Fibroblast of upper back skin (primary cell): Measurements from ENCODE around the gene RAI14.
A peak's percentile ranks its signal among the peaks of the same experiment; 100 is the strongest.

ENCODE experiments used
- DNase-seq: peaks from one replicate; pipeline ENCODE4 v3.0.0-alpha.2; 2013

RAI14 gene

DNA sequence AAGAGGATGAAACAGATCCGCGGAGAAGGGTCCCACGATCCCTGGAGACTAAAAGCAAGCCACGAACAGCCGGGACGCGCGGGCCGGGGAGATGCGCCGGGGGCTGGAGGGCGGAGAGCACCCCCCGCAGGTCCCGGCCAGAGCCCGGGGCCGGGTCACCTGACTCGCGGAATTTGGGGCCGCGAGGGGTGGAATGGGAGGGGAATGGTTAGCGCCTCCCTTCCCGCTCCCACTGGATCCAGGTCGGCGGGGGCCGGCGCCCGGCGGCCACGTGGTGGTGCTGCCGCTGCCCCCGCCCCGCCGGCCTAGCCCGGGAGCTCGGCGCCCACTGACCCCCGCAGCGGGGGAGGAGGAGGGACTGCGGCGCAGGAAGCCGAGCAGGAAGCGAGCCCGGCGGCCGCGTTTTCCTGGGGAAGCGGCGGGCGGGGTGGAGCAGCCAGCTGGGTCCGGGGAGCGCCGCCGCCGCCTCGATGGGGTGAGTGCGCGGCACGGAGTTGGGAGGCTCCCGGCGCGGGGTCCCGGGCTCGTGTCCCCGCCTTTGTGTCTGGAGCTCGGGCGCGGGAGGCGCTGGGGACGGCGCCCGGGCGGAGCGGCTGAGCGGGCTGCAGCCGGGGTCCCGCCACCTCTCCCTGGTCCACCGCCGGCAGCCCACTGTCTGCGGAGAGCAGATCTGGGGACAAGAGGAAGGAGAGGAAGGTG lies at the start of gene RAI14:
Gene RAI14, plus strand, starts transcription at position 328 of the 699 bp plus-strand sequence. CDS start 30,592 bp downstream, outside the sequence.
- peak; percentile 89 for DNase-seq

DNA sequence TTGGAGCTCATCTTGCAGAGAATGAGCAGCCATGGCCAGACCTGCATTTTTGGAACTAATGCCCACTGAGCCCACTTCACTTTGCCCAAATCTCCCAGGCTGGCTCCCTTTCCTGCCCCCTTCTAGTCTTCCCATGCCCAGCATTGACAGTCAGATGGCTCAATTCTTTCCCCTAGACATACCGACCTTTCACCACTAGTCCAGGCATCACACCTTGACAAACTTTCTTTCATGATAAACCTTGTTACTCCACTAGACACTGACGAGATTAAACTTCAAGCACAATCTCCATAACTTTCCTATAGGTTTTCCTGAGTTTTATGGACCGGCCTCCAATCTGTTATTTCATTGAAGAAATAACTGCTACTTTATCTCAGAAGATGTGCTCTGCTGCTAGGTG lies 47.8 kb upstream of the RAI14 start:
- DNase-seq: no peak

DNA sequence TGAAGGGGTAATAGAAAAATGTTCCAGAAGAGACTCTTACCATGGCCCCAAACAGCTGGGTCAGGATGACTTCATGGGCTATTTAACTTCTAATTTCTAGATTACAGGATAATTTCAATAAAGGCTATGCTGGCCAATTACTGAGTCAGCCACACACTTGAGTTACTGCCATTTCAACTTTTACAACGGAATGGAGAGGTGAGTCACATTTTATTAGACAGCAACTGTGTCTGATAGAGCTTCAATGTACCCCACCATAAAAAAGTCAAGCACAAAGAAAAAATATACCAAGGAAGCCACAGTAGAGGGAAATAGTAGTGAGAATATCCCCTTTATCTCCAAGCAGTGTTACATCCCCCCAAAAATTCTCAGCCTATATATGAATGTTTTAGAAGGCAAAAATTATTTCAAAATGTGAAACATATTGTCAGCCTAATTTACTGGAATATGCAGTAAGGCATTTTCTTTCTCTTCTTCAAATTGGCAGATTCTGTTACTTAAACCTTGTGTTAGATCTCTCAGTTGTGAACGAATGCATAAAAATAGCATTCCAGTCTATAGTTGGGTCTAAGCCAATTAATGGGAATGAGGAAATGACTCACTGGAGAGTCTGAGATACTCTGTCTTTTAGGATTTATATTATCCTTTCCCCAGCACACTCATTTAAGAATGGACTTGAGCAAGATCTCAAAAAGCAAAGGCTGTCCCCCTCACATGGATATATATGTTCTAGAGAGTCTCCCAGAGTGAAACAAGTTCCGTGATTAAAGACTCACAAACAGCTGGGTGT lies 47.1 kb upstream of the RAI14 start:
- peak; percentile 97 for DNase-seq

DNA sequence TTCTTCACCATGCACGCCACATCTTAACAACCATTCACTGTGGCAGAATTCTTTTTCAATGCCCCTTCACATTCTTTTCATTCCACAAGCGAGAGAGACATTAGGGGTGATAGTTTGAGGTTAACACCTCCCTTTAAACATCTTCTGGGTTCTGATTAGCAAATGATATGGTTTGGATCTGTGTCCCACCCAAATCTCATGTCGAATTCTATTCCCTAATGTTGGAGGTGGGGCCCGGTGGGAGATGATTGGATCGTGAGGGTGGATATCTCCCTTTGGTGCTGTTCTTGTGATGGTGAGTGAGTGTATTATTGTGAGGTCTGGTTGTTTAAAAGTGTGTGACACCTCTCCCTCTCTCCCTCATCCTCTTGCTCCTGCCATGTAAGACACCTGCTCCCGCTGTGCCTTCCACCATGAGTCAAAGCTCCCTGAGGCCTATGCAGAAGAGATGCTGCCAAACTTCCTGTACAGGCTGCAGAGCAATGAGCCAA lies 46.1 kb upstream of the RAI14 start:
- peak; percentile 69 for DNase-seq

DNA sequence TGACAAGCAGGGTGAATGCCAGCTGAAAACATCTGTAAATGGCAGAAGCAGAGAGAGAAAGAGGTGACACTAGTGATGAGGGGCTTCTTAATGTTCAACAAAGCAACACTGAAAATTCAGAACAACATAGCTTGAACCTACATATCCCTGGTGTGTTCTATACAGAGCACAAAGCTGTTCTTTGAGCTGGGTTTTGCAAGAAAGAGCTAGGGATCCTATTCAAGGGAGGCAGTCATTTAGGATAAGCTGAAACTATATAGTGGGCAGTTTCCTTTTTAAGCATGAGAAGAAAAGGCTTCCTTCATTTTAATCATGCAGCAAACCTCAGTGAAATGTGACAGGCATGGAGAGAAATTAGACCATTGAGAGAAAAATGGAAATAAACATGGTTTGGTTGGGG lies 45.6 kb upstream of the RAI14 start:
- DNase-seq: no peak

DNA sequence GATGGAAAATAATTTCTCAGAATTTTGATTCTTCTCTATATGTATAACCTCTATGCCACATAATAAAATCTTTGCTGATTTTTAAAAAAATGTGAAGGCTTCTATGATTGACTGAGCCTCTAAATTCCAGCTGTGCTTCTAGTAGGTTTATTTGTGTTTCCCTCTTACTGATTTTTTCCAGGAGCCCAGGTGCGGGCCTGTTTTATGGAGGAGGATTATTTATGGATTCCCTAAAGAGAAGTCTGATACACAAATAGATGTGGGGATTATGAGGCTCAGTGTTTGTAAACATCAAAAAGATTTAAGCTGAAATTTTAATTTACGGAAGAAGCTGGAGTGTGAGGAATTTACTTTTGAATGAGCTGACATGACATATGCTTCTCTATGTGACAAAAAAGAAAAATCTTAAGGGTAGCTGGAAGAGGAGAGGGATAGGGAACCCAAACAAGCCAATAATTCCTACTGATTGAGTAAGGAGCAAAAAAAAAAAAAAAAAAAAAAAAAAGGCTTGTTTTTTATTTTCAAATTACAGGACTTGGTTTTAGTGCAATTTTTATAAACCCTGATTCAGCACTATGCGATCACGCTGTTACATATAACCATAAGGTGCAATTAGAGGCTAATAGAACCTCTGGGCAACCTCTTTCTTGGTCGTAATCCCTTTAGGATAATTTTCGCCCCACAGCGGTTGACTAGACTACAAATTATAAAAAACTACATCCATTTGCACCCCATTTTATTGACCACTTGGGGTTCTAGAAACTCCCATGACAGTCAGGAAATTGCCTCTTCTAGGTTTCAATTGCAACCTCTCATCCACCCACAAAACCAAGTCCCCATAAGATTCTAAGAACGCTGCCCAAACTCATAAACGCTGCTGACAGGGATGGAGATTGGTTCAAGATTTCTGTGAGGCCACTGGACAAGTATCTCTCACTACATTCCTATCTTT lies 44.4 kb upstream of the RAI14 start:
- no peak for DNase-seq

DNA sequence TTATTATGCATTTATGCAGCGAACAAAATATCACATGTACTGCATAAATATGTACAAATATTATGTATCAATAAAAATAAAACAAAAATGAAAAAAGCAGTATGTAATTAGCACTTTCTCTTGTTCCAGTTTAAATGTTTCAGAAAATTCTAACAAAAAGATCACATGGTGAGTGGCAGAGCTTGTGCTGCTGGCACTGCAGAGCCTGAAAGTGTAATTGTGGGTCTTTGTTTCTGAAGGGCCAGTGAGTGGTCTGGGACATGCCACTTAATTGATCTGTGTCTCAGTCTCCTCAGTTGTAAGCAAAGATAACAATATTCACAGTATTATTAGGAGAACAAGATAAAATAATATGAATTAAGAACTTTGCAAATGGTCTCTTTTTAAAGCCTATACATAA lies 39.5 kb upstream of the RAI14 start:
- no peak for DNase-seq

DNA sequence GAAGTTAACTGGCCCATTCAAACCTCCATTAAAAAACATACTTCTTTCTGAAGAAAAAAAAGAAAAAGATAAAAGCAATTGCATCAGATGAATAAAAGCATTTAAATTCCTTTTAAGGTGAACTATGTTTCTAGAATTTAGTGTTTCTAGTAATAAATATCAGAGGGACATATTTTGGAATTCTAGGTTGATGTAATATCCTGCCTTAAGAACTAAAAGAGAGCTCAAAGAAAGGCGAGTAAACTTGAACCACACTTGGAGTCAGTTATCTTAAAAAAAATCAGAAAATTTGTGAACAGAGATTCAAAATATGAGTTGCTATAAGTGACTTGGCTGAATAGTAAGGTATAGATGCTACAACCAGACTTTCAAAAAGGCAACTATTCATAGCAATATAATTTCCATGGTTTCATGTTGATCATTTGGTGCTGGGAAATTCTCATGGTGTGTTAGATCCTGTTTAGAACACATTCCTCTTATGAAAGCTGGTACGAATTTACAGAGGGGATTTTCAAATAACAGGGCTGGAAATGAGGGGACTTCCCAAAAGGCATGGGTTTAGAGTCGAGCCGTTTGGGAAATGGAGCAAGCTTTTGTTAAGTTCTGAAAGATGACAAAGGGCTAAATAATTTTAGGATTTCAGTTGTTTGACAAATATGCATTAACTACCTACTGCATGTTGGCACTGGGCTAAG lies 37.6 kb upstream of the RAI14 start:
- peak; percentile 55 for DNase-seq

DNA sequence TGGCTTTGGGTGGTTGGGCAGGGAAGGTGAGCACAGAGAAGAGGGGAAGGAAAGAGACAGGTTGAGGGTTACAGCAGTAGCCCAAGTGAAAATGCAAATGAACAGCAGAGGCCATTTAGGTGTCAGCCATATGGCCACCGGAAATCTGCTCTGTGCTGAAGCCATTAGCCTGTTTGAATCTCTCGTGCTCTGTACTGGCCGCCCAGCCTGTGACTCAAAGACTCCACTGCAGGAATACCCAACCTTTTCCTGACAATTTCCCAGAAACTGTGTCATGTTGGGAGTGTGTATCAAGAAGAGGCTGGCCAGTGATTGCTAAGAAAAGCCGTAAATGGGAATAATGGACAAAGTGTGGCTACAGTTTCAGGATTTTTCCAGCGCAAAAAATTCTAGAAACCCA lies 35.9 kb upstream of the RAI14 start:
- peak; percentile 43 for DNase-seq

DNA sequence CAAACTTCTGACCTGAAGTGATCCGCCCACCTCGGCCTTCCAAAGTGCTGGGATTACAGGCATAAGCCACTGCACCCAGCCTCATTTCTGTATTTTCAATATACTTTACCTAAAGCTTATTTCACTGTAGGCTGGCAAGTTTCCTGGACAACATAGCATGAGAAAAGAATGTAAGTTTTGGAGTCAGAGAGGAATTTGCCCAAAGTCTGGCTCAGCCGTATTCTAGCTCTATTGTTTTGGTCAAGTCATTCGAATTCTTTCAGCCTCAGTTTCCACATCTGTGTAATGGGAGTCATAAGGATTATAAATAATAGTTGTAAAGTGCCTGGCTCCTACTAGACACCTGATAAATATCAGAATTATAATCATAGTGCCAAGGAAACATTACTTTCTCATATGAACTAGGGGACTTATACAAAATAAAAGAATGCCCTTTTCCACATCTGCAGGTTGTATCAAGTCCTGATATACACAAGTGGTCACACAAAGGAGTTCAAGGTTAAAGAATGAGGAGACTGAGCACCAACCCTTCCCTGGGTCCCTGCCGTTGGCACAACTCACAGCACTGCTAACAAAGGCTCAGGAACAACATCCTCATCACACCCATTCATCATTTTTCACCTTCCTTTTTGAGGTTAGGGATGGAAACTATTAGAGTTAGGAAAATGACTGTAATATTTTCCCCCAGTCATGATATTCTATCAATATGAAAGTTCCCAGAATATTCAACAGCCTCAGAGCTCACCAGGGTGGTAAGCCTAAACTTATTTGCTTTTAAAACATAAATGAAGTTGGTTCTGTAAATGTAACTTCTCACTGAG lies 34.6 kb upstream of the RAI14 start:
- DNase-seq: peak; percentile 82

DNA sequence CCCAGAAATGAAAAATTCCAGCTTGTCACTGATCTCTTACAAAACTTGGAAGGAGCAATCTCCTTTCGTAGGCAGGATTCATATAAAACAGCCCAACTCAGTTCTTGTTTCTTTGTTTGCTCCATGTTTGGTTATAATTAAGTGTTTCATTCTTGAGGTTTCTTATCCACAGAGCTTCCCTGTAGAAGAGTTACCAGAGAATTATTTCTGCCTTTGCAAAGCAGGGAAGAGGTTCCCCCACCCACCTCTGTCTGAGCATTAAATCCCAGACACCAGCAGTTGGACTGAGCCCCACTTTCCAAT lies 34.1 kb upstream of the RAI14 start:
- peak; percentile 79 for DNase-seq

DNA sequence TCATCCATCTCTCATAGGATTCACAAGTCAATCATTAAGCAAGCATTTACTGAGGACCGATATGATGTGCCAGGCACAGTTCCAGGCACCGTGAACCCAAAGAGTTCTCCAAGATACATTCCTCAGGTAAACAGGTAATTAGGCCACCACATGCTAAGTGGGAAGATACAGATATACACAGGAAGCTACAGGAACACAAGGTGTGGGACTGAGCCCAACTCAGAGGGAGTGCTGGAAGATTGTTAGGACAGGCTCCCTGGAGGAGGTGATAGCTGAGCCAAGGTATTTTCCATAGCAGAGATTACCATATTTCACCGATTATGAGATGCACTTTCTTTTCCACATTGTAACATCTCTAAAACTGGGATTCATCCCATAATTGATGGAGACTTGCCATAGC lies 31.4 kb upstream of the RAI14 start:
- DNase-seq: no peak

DNA sequence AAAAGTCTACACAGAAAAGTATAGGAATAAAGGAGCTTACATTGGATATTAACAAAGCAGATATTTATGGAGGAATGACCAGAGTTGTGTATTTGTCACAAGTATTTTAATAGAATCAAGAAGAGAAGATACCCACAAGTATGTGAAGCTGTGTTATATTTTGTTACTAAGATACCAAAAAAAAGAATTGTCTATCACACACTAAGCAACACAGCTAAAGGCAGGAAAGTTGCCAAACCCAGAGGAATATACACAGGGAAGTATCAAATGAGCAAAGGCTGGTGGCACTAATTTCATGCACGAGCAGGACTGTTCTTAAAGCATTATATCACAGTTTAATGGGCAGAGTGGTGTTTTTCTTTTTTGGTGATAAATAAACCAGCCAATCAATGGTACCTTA lies 30.9 kb upstream of the RAI14 start:
- DNase-seq: peak; percentile 62

DNA sequence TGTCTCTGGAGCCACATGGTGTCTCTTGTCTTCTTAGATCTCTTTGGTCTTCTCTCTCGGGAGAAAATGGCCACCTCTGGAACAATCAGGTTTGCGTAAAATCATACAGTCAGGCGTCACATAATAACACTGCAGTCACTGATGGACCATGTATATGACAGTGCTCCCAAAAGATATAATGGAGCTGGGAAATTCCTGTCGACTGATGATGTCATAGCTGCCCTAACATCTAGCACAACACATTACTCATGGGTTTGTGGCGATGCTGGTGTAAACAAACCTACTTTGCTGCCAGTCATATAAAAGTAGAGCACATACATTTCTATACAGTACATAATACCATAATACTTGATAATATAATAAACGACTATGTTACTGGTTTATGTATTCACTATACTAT lies 30.1 kb upstream of the RAI14 start:
- peak; percentile 58 for DNase-seq

DNA sequence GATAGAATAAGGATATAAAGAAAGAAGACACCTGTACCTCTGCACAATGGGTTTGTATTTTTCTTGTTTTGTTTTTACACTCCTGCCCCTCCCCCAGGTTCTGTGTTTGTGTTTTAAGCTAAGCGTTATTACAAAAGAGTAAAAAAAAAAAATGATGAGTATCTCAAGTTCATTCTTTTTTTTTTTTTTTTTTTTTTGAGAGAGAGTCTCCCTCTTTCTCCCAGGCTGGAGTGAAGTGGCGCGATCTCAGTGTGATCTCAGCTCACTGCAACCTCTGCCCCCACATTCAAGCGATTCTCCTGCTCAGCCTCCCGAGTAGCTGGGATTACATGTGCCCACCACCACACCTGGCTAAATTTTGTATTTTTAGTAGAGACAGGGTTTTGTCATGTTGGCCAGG lies 29.4 kb upstream of the RAI14 start:
- no peak for DNase-seq

DNA sequence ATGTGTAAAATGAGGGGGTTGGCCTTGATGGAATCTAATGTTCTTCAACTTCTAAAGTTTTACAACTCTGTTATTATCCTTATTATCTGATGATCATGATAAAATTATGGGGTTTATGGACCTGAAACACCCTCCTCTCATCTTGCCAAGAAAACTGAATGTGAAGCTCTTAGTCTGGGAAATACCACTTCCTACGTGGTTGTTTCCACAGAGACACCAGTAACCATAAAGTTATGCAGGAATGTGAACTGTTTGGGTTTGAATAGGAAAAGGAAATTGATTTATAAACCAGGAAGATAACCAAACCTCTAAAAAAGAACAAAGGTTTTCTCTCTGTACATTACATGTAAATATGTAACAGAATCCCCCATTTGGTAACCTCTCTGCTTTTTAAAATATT lies 28.3 kb upstream of the RAI14 start:
- peak; percentile 92 for DNase-seq

DNA sequence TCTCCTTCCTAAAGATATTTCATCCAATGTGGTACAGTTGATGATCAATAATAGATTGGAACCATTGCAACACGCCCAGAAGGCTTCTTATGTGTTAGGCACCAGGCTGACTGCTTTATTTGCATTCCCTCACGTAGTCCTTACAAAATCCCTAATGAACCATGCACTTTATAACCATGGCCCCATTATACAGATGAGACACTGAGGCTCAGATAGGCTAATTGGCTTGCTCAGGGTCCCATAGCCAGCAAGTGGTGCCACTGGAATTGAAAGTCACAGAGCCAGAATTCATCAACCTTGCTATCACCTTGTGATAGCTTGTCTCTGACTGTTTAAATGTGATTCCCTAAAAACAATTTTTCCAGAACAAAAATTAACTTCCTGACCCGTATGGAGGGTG lies 27.8 kb upstream of the RAI14 start:
- DNase-seq: no peak

DNA sequence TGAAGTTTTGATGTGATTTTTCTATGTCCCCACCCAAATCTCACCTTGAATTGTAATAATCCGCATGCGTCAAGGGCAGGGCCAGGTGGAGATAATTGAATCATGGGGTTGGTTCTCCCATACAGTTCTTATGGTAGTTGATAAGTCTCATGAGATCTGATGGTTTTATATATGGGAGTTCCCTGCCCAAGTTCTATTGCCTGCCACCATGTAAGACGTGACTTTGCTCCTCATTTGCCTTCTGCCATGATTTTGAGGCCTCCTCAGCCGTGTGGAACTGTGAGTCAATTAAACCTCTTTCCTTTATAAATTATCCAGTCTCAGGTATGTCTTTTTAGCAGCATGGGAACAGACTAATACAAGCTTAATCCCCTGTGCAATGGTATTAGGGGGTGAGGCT lies 25.5 kb upstream of the RAI14 start:
- DNase-seq: no peak

DNA sequence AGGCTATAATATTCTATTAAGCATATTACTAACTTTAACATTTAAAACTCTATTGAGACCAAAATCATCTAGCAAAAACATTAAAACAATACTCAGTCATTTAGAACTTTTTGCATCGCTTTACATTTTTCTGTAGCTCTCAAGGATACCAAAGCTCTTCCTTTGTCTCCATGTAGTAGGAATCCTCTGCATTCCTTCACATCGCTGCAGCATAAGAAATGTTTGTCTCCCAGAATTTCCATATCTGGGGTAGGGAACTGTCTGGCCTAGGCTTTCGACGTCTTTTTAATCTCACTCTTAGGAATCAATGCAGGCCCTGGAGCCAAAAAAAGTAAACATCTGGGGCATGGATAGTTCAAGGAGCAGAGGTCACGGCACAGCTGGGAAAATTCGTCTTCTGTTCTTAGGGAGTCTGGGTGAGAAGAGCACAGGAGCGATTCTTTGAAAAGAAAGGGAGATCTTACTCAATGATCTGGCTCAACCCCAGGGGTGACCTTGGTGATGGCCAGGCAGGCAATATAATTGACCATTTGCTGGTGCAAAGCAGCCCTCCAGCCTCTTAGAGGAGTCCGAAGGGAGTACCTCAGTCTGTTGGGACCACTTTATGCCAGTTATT lies 23.2 kb upstream of the RAI14 start:
- DNase-seq: peak; percentile 38

DNA sequence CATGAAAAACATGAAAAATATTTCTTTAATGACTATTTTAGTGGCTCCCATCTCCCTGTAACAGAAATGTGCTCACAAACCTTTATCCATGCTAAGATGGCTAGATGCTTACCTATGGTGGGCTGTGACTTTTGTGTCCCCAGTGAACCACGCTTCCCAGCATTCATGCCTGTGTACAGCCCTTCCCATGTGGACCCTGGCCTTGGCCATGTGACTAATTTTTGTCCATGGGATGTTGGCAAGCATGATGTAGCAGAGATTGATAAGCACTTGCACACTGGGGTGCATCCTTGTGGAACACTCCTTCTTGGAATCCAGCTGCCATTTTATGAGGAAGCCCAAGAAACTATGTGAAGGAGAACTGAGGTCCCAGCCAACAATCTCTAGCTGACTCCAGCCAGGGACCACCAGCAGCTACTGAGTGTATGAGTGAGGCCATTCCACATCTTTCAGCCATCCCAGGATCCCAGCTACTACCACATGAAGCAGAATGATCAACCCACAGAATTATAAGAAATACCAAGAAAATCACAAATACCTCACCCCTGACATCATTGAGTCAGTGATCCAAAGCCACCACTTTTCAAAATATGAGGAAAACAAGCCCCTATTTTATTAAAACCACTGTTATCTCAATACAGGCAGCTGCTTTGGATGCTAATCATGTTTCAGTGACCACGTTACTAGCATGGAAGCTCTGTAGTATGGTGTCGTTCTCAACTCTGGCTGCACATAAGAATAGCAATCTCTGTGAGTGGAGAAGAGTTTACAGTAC lies 16.1 kb upstream of the RAI14 start:
- peak; percentile 94 for DNase-seq
